Measurements from ENCODE around the gene ERRFI1. TPM values are rescaled to one million over a fixed set of nuclear protein-coding genes. Genes with fewer than 3 reads are reported as not detected.

ERRFI1 gene
- total and polyA plus RNA-seq, 4 donors, result 60.7 to 424 (median 106) TPM

DNA sequence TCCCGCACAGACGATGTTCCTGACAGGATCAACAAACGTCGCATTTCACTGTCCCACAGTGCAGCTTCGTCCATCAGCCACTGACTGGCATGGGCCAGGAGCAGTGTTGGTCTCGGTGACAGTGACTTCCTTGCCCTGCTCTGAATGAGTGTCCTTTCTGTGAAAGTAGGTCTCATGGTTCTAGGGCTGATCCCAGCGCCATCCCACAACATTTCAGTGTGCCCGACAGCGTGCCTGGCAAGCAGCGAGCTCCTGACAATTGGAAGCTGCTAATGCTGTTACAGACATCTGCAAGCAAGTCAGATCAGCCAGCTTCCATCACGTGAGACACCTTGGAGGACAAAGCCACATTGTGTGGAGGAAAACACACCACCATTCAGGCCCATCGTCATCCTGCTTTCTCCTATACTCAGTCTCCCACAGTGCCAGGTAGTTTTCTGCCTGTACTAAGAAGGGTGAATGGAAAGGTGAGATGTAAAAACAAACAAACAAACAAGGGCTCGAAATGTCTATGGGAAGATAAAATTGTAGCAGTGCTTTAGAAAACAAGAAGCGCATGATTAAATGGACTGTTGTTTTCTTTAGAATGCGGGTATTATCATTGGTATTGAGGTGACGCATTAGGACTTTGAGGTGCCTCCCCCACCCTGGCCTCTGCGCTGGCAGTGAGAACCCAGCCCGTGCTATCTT lies 21.9 kb downstream of the ERRFI1 start:
- WGBS, result 34% methylated on average over 18 of the region's 18 CpGs
- H3K9me3 ChIP-seq (ENCODE audit: control insufficient read depth in 4 of 4, low read length in 3 of 4), result no peaks in the 10 kb centered on the region
- no peak overlapping the region for H3K4me3 ChIP-seq (ENCODE audit: low read depth in 1 of 3, low read length in 3 of 3)
- no peaks in the 10 kb centered on the region for H3K27me3 ChIP-seq (ENCODE audit: control insufficient read depth in 4 of 4, insufficient read depth in 4 of 4, low read length in 3 of 4)
- H3K9ac ChIP-seq (ENCODE audit: low read depth in 1 of 2, low read length in 2 of 2), result peak overlapping the region in 1 of 2 donors; percentile 69
- TF ChIP-seq FOXA2 (IDR thresholded peaks at IDR 0.05) (no peak), JUND (IDR thresholded peaks at IDR 0.05) (no peak), GABPA (IDR thresholded peaks at IDR 0.05 in 1 of 2, conservative IDR thresholded peaks at IDR 0.05 in 1 of 2) (no peak), FOXA1 (IDR thresholded peaks at IDR 0.05) (no peak), TAF1 (conservative IDR thresholded peaks at IDR 0.05) (no peak), YY1 (IDR thresholded peaks at IDR 0.05) (no peak), REST (IDR thresholded peaks at IDR 0.05) (no peak), RAD21 (IDR thresholded peaks at IDR 0.05) (no peak), EGR1 (IDR thresholded peaks at IDR 0.05; ENCODE audit: low read depth in 2 of 2) (no peak), RXRA (IDR thresholded peaks at IDR 0.05) (no peak), HNF4G (IDR thresholded peaks at IDR 0.05) (no peak), NR2F2 (IDR thresholded peaks at IDR 0.05) (no peak), SP1 (IDR thresholded peaks at IDR 0.05) (no peak)
- TF ChIP-seq, protein P1, sequence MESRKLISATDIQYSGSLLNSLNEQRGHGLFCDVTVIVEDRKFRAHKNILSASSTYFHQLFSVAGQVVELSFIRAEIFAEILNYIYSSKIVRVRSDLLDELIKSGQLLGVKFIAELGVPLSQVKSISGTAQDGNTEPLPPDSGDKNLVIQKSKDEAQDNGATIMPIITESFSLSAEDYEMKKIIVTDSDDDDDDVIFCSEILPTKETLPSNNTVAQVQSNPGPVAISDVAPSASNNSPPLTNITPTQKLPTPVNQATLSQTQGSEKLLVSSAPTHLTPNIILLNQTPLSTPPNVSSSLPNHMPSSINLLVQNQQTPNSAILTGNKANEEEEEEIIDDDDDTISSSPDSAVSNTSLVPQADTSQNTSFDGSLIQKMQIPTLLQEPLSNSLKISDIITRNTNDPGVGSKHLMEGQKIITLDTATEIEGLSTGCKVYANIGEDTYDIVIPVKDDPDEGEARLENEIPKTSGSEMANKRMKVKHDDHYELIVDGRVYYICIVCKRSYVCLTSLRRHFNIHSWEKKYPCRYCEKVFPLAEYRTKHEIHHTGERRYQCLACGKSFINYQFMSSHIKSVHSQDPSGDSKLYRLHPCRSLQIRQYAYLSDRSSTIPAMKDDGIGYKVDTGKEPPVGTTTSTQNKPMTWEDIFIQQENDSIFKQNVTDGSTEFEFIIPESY (IDR thresholded peaks at IDR 0.05), result no peak
- DNase-seq (ENCODE audit: low spot score), result no peak
- peaks cover 0 to 10% (median 1%) of the 10 kb centered on the region in 4 donors for H3K4me1 ChIP-seq (ENCODE audit: control insufficient read depth in 4 of 4, insufficient read depth in 4 of 4, low read length in 3 of 4)
- H3K36me3 ChIP-seq (ENCODE audit: control insufficient read depth in 4 of 4, insufficient read depth in 3 of 4, low read depth in 1 of 4, low read length in 3 of 4), result no peaks in the 10 kb centered on the region
- H3K27ac ChIP-seq (ENCODE audit: low read depth in 1 of 2, low read length in 2 of 2), result peak overlapping the region; percentile 72 to 83

DNA sequence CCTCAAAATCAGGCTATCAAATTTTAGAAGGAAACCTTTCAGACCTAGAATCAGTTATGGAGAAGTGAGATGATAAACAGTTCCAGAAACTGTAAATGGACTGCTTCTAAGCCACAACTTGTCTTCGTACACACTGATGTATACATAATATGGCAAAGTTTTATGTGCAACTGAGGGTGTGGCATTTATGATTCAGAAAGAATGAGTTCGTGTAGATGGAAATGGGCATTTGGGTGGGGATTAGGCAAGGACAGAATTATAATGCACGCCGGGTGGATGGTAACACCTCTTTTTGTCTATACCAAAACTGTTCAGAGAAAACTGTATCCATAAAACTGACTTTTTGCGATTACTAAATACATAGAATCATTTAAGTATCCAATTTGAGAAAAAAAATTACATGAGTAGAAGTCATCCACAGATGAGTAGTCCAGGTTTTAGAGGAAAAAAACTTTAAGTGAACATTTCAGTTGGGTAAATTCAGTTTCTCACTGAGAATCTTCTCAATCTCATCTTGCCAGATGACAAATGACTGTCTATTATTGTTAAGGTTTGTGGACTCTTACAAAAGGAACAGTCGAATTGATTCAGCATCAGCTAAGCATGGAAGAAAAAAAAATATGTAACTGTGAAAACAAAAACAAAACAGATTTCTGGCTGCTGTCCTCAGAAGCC lies 22.5 kb downstream of the ERRFI1 start:
- H3K4me3 ChIP-seq (ENCODE audit: low read depth in 1 of 3, low read length in 3 of 3), result no peak overlapping the region
- no peak overlapping the region for H3K9ac ChIP-seq (ENCODE audit: low read depth in 1 of 2, low read length in 2 of 2)
- H3K27me3 ChIP-seq (ENCODE audit: control insufficient read depth in 4 of 4, insufficient read depth in 4 of 4, low read length in 3 of 4), result no peaks in the 10 kb centered on the region
- H3K9me3 ChIP-seq (ENCODE audit: control insufficient read depth in 4 of 4, low read length in 3 of 4), result no peaks in the 10 kb centered on the region
- 76% methylated on average over 6 of the region's 6 CpGs for WGBS
- peaks cover 0 to 10% (median 1%) of the 10 kb centered on the region in 4 donors for H3K4me1 ChIP-seq (ENCODE audit: control insufficient read depth in 4 of 4, insufficient read depth in 4 of 4, low read length in 3 of 4)
- TF ChIP-seq GABPA (IDR thresholded peaks at IDR 0.05 in 1 of 2, conservative IDR thresholded peaks at IDR 0.05 in 1 of 2), result no peak
- no peak for TF ChIP-seq YY1 (IDR thresholded peaks at IDR 0.05)
- TF ChIP-seq, protein P1 (IDR thresholded peaks at IDR 0.05), result peak; percentile 13
- TF ChIP-seq HNF4A (conservative IDR thresholded peaks at IDR 0.05), result no peak
- no peak for TF ChIP-seq JUND (IDR thresholded peaks at IDR 0.05)
- TF ChIP-seq TAF1 (conservative IDR thresholded peaks at IDR 0.05), result no peak
- TF ChIP-seq RAD21 (IDR thresholded peaks at IDR 0.05), result no peak
- TF ChIP-seq NR2F2 (IDR thresholded peaks at IDR 0.05), result no peak
- peak overlapping the region; percentile 72 to 83 for H3K27ac ChIP-seq (ENCODE audit: low read depth in 1 of 2, low read length in 2 of 2)
- no peaks in the 10 kb centered on the region for H3K36me3 ChIP-seq (ENCODE audit: control insufficient read depth in 4 of 4, insufficient read depth in 3 of 4, low read depth in 1 of 4, low read length in 3 of 4)
- no peak for DNase-seq (ENCODE audit: low spot score)

All from liver (tissue), 9 donors.